ENCODE data around the gene MRPL48. TPM values are rescaled to one million over a fixed set of nuclear protein-coding genes. Genes with fewer than 3 reads are reported as not detected.

MRPL48 gene
- total RNA-seq, 1 donor from 2014 or later, result 26.5 TPM

DNA sequence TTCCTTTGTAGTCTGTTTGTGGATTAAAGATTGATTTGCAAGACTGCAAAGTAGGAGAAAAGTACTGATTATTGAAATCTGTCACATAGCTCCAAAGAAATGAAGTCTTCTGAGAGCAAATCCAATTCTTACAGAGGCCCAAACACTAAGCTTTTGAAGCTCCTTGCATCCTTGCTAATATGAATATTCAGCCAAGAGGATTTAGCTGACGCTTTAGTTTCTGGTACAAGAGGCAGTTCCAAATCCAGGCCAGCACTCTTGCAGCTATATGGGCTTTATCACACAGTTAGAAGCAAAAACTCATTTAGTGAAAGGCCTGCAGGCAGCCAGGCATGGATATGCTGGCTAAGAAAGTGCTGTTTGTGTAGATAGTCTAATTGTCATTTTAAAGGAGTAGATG, 101.9 kb downstream of the MRPL48 start:
- Histone ChIP-seq H3K4me3 (no peak overlapping the region), H3K36me3 (peaks cover 70% of the 10 kb centered on the region), H3K9me3 (no peaks in the 10 kb centered on the region), H3K27ac (no peak overlapping the region), H3K27me3 (ENCODE audit: low read depth) (no peaks in the 10 kb centered on the region), H3K4me1 (no peaks in the 10 kb centered on the region)
- DNase-seq (no peak), ATAC-seq (no peak)
- intact Hi-C loops (cut with DNase I), result no loop called here
- TF ChIP-seq, protein P1, sequence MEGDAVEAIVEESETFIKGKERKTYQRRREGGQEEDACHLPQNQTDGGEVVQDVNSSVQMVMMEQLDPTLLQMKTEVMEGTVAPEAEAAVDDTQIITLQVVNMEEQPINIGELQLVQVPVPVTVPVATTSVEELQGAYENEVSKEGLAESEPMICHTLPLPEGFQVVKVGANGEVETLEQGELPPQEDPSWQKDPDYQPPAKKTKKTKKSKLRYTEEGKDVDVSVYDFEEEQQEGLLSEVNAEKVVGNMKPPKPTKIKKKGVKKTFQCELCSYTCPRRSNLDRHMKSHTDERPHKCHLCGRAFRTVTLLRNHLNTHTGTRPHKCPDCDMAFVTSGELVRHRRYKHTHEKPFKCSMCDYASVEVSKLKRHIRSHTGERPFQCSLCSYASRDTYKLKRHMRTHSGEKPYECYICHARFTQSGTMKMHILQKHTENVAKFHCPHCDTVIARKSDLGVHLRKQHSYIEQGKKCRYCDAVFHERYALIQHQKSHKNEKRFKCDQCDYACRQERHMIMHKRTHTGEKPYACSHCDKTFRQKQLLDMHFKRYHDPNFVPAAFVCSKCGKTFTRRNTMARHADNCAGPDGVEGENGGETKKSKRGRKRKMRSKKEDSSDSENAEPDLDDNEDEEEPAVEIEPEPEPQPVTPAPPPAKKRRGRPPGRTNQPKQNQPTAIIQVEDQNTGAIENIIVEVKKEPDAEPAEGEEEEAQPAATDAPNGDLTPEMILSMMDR (IDR thresholded peaks at IDR 0.05), result no peak

DNA sequence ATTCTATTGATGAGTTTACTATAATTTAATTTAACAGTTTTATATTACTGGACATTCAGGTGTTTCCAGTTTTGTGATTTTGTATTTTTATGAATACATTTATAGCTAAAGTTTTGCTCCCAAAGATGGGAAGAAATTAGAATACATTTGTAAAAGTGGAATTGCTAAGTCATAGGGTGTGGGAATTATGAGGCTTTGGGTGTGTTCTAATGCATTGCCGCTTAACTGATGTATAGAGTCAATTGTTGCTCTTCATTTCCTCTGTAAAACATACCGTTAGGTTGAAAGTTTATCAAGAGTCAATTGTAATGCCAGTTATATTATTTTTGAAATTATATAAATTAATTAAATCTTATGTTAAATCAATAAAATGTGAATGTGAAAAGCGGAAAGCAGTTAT, 105.4 kb downstream of the MRPL48 start:
- intact Hi-C loops (cut with DNase I), result no loop called here
- ATAC-seq, result no peak
- DNase-seq, result no peak
- Histone ChIP-seq H3K4me3 (no peak overlapping the region), H3K27me3 (ENCODE audit: low read depth) (no peaks in the 10 kb centered on the region), H3K4me1 (no peaks in the 10 kb centered on the region), H3K36me3 (peaks cover 60% of the 10 kb centered on the region), H3K27ac (no peak overlapping the region), H3K9me3 (no peaks in the 10 kb centered on the region)
- TF ChIP-seq, protein P1 (IDR thresholded peaks at IDR 0.05), result no peak

DNA sequence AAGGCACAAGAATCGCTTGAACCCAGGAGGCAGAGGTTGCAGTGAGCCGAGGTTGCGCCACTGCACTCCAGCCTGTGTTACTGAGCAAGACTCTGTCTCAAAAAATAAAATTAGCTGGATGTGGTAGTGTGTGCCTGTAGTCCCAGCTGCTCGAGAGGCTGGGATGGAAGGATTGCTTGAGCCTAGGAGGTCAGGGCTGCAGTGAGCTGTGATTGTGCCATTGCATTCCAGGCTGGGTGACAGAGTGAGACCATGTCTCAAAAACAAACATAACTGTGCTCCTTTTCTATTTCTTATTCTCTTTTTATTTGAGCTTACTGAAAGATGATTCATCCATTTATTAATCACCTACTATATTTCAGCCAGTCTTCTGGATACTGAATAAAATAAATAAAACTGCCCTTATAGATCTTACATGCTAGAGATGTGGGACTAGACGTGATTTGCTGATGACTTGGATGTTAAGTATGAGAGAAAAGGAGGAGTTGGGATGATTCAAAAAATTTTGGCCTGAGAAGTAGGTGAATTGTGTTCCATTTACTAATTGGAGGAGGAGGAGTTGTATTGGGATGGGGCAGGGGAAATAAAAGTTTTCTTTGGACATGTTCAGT, 107.2 kb downstream of the MRPL48 start:
- intact Hi-C loops (cut with DNase I), result no loop called here
- DNase-seq, result no peak
- TF ChIP-seq, protein P1 (IDR thresholded peaks at IDR 0.05), result no peak
- Histone ChIP-seq H3K9me3 (no peaks in the 10 kb centered on the region), H3K36me3 (peaks cover 54% of the 10 kb centered on the region), H3K4me3 (no peak overlapping the region), H3K4me1 (no peaks in the 10 kb centered on the region), H3K27ac (no peak overlapping the region), H3K27me3 (ENCODE audit: low read depth) (no peaks in the 10 kb centered on the region)
- no peak for ATAC-seq

DNA sequence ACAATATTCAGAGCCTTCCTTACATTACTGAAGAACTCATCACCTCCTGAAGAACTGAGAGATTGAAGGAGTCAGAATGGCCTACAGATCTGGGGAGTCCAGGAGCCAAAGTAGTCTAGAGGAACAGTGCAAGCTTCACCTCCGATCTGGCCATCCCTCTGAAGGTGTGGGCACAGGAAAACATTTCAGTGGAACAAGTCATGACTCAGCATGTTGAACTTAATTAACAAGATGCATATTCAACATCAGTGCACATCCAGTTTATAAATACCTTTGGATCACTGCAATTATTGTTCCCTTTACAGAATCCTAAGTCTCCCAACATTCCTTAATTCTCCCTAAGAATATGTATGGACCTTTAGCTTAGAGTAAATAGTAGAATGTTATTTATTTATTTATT, 114.6 kb downstream of the MRPL48 start:
- ATAC-seq, result no peak
- Histone ChIP-seq H3K4me1 (no peaks in the 10 kb centered on the region), H3K9me3 (no peaks in the 10 kb centered on the region), H3K27me3 (ENCODE audit: low read depth) (no peaks in the 10 kb centered on the region), H3K36me3 (peaks cover 63% of the 10 kb centered on the region), H3K4me3 (no peak overlapping the region), H3K27ac (no peak overlapping the region)
- TF ChIP-seq, protein P1 (IDR thresholded peaks at IDR 0.05), result no peak
- intact Hi-C loops (cut with DNase I), result no loop called here
- DNase-seq, result no peak

DNA sequence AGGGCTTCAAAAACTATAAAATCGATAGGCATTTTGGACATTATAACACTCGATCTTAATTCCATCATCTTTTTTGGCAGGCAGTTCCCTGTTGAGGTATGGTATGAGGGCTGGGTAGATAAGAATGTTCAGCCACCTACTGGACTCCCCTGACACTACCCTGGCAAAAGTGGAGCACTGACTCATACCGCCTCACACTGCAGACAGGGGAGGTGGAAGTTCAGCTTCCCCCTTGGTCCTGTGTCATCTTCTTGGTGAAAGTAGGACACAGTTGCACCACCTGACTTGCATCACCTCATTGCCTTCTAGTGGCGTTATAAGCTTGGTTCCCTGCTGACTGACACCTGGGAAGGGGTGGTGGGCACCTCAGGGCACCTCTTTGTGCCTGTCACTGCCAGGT, 119.5 kb downstream of the MRPL48 start:
- peak; percentile 83 to 88 for ATAC-seq

More for the DNA sequence above, 119.5 kb downstream of the MRPL48 start:
- Histone ChIP-seq H3K36me3 (peaks cover 79% of the 10 kb centered on the region), H3K27ac (no peak overlapping the region), H3K9me3 (no peaks in the 10 kb centered on the region), H3K4me1 (no peaks in the 10 kb centered on the region), H3K4me3 (no peak overlapping the region), H3K27me3 (ENCODE audit: low read depth) (no peaks in the 10 kb centered on the region)
- TF ChIP-seq, protein P1 (IDR thresholded peaks at IDR 0.05), result no peak
- peak; percentile 50 for DNase-seq
- intact Hi-C loops (cut with DNase I), result no loop called here

All from lower lobe of right lung (tissue), 2 donors.